Measurements from ENCODE around the gene ZNF561.

DNA sequence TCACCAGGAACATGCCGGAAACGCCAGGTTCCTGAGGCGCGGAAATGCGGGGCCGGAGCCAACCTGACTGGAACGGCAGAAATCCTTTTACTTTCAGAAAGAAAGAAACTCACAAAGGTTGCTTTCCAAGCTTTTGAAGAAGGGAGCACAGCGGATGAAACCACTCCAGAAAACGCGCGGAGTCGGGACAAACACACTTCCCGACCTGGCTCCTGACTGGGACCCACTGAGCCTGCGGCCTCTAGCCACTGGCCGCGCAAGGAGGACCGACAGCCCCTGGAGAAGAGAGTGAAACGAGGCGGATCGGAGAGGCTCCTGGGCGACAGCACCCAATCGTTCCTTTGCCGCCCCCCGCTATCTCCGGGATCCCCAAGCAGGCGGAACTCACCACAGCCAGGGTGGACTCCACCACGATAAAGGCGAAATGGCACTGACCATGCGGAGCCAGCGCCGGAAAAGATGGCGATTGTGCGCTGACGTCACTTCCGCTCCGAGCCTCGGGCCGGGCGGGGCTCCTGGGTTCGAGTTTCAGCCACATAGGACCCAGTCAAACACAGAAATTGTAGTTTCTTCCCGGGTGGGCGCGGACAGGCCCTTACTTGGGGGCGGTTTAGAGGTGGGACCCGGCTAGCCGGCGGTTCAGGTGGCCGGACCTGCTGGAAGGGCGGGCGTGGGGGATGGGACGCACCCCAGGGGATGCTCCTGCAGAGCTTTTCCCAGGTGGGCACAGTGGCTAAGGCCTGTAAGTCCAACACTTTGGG, 36.8 kb downstream of the ZNF561 start, which contains the start of gene ZNF121:
- TF ChIP-seq, protein P1, sequence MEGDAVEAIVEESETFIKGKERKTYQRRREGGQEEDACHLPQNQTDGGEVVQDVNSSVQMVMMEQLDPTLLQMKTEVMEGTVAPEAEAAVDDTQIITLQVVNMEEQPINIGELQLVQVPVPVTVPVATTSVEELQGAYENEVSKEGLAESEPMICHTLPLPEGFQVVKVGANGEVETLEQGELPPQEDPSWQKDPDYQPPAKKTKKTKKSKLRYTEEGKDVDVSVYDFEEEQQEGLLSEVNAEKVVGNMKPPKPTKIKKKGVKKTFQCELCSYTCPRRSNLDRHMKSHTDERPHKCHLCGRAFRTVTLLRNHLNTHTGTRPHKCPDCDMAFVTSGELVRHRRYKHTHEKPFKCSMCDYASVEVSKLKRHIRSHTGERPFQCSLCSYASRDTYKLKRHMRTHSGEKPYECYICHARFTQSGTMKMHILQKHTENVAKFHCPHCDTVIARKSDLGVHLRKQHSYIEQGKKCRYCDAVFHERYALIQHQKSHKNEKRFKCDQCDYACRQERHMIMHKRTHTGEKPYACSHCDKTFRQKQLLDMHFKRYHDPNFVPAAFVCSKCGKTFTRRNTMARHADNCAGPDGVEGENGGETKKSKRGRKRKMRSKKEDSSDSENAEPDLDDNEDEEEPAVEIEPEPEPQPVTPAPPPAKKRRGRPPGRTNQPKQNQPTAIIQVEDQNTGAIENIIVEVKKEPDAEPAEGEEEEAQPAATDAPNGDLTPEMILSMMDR (IDR thresholded peaks at IDR 0.05) = no peak
- TF ChIP-seq EZH2 (IDR thresholded peaks at IDR 0.05; ENCODE audit: borderline replicate concordance, insufficient read depth, low read depth, low read length, poor library complexity, severe bottlenecking) = no peak
